Stimulated activated CD4-positive, alpha-beta T cell treated with anti-CD3 and anti-CD28 coated beads, Interleukin-12 subunit alpha, Interleukin-12 subunit beta, amount 100 ng/mL, for 48 hours (primary cell): Measurements from ENCODE around the gene ANO4.
"Not testable (repeated sequence)": the region's sequence is repeated elsewhere in the genome, so short reads cannot be mapped to it uniquely, and the experiment has no call there.

Source experiments
- DNase-seq, 3 donors: peaks; one replicate each; pipeline ENCODE4 v3.0.0-alpha.2; 2020; ENCODE audit warnings: low read depth in 2 of 3, low spot score in 1 of 3

Gene ANO4

DNA sequence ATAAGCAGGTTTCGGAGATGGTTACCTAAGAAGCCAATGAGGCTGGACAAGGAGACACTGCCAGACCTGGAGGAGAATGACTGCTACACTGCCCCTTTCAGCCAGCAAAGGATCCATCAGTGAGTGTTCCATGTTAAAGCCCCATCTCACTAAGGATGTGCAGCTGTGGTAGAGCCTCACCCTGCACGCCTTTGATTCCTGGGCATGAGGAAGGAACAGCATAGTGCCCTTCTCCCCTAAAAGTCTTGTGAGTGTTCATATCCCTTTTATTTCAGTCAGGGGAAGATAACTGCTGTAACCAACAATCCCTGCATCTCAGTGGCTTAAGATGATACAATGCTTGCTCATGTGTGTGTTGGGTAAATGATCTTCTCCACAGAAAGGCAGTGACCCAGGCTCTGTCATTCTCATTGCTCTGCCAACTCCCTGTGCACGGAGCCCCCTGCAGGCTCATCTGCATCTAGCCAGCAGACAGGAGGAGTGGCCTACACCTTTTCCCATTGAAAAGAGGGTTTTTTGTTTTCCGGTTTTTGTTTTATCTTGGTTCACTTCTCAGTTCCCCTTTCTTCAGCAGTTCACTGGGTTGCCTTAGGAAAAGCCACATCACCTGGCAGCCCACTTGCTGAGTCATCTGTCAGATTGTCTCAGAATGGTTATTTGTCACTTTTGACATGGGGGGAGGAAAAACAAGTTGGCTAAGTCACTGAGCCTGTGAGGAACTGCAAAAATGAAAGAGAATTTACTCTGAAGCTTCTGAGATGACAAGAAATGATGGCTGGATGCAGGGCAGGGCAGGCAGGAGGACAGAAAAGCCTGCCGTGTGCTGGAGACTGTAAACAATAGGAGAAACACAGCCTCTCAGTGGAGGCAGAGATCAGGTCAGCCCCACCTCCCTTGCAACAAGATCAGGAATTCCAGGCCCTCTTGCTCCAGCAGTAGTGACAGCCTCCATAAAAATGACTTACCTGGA lies 193.3 kb downstream of the ANO4 start:
- DNase-seq: no peak

DNA sequence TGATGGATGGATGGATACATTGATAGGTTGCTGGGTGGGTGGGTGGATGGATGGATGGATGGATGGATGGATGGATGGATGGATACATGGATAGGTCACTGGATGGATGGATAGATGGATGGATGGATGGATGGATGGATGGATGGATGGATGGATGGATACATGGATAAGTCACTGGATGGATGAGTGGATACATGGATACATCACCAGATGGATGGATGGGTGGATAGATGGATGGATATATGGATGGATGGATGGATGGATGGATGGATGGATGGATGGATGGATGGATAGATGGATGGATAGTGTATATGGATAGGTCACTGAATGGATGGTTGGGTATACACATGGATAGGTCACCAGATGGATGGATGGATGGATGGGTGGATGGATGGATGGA lies 194.9 kb downstream of the ANO4 start:
- DNase-seq: not testable (repeated sequence)

DNA sequence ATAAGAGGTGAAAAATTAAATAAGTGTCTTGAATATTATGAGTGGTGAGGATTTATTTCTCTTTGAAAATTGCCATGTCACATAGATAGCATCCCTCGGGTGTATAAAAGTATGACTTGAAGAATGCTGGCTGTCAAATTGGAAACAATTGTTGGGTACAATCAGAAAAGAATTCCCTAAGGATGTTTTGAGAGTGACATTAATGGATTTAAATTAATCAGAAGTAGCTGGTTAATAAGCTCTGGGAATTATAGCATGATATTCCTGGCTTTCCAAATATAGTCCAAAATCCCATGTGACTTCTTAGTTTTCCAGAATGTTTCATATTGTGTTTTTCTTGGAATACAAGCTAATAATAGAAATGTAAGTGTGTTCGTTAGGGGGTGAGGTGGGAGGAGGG lies 196.5 kb downstream of the ANO4 start:
- no peak for DNase-seq

GRCh38 chr12:100992194-100992593 lies 197.6 kb downstream of the ANO4 start:
- DNase-seq: no peak

DNA sequence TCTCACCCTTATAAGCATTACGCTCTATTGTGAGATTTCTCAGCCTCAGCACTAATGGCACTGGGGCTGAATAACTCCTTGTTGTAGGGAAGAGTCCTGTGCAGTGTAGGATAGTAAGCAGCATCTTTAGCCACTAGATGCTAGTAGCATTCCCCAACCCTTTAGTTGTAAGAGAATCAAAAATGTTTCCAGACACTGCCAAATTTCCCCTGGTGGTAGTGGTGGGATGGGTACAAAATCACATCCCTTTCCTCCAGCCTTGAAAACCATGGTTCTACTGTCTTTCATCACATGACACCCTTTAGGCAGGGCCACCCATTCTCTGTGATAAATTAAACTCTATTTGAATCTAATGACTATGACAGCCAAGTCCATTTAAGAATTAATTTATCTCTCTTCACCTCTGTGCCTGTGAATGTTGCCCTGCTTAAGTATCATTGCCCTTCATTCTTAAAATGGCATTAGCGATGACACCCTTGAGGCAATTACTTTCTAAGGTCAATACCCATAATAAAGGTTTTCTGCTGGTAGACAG lies 199.4 kb downstream of the ANO4 start:
- no peak for DNase-seq

DNA sequence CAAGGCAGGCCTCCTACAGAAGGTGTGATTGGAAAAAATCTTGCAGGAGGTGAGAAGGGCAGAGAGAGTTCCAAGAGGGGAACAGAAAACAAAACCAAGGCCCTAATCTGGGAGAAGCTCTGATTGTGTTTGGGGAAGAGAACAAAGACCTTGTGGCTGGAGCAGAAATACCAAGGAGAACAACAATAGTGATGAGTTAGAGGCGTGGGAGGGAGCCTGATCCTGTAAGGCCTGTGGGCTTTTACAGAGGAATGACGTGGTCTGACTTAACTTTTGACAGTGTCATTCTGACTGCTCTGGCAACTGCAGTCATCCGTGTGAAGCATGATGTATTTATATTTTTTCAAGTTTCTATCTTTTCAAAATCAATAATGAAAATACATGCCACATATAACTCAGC lies 200.6 kb downstream of the ANO4 start:
- DNase-seq: no peak

GRCh38 chr12:100995771-100996170 lies 201.2 kb downstream of the ANO4 start:
- DNase-seq: no peak

DNA sequence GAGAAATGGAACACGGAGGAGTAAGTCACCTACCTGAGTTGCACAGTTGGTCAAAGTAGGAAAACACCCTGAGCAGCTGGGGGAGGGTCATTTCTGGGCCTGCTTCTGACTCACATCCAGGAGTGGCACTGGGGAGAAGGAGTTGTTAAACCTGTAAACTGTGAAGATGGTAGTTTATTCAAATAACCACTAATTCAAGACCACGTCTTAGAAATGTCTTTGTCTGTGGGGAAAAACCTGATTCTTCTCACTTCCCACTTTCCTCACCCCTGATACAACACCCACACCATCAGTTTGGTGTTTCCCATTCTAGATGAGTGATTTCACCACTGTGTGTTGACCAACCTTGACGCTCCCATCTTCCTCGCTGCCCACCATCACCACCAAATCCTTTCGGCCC lies 207.1 kb downstream of the ANO4 start:
- no peak for DNase-seq

DNA sequence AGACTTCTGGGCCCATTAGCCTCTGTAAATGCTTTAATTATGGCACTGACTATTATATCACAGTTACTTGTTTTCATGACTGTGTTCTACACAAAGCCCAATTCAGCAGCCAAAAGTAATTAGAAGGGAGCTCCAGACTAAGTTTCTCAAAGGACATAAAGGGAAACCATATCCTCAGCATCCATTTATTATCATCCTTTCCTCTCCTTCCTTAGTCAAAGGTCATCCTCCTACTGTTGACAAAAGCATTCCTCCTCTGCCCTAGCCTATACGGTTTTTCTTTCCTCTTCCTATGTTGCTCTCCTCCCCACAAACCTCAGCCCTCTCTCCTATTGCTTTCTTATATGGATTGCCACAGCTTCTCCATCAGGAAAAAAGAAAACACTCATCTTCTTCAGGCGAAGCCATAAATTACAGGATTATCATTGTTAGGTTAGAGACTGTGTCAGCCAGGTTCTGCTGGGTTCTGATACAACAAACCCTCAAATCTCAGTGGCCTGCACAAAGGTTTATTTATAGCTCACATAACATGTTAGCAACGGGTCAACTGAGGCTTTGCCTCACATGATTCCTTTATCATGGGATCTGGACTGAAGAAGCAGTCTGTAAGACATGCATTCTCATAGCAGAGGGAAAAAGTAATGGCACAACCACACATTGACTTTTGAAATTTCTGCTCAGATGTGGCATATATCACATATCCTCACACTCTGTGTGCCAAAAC lies 208.3 kb downstream of the ANO4 start:
- DNase-seq: no peak

GRCh38 chr12:101004898-101005297 lies 210.3 kb downstream of the ANO4 start:
- DNase-seq: no peak

DNA sequence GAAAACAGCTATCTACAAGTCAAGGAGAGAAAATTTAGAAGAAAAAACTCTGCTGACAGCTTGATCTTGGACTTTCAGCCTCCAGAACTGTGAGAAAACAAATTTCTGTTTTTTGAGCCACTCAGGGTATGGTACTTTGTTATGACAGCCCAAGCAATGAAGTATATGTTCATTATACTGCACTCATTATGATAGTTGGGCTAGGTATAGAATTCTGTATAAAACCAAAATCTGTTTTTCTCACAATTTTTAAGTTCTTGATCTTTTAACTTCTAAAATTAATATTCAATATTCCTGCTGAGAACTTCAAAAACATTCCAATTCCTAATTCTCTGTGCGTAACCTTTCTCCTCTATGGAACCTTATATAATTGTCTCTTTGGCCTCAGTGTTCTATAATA lies 214.7 kb downstream of the ANO4 start:
- DNase-seq: no peak

GRCh38 chr12:101010896-101011295 lies 216.3 kb downstream of the ANO4 start:
- no peak for DNase-seq

GRCh38 chr12:101013993-101014392 lies 219.4 kb downstream of the ANO4 start:
- DNase-seq: no peak

DNA sequence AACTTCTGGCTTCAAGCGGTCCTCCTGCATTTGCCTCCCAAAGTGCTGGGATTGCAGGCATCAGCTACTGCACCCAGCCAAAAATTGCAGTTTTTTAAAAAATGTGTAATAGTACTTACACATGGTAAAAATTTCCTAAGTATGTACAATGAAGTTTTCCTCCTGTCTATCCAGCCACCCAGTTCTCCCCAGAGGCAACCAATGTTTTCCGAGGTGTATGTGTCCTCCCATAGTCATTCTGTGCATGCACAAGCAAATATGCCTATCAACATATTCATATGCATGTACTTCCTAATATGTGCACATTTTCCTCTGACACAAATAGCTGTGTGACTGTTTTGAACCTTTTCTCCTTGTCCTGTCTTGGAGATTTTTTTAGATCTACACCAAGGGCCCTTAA lies 220.5 kb downstream of the ANO4 start:
- no peak for DNase-seq

- DNase-seq: no peak
These were observed 224.0 kb downstream of the ANO4 start for GRCh38 chr12:101018540-101018939.

DNA sequence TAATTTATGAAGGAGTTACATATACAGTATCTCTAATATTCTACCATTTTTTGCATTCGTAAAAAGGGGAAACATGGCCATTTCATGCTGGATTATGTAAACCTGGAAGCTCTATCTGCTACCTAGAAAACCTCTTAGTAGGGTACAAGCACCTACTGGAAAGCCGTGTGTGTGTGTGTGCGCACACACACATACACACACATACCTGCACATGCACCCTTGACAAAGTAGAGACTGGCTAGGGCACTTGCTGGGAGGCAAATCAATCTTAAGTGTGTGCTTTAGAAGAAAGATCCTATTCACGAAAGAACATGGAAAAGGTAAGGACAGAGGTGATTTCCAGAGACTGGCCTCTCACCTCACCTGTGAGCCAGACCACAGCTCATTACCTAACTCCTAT lies 224.6 kb downstream of the ANO4 start:
- no peak for DNase-seq

- DNase-seq: no peak
These were observed 225.1 kb downstream of the ANO4 start for GRCh38 chr12:101019667-101020066.

GRCh38 chr12:101021442-101021841 lies 226.9 kb downstream of the ANO4 start:
- no peak for DNase-seq

DNA sequence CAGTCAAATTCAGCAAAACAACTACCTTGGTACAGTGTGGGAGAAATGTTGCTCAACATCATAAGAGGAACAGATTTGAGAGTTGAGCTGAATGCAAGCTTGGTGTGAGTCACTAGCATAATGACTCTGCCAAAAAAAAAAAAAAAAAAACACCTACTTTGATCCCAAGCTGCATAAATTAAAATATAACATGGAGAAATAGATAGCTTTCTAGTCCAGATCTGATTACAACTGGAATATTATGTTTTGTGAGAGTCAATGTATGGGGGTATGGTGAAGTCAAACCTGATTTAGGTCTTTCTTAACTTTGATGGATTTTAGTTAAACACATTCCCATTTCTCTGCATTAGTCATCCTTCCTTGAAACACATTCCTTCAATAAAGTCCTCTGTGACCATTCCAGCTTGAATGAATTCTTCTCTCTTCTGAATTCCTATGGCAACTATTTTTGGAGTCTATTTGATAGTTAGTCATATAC lies 227.4 kb downstream of the ANO4 start:
- DNase-seq: no peak

- DNase-seq: no peak
These were observed 232.6 kb downstream of the ANO4 start for GRCh38 chr12:101027200-101027599.

DNA sequence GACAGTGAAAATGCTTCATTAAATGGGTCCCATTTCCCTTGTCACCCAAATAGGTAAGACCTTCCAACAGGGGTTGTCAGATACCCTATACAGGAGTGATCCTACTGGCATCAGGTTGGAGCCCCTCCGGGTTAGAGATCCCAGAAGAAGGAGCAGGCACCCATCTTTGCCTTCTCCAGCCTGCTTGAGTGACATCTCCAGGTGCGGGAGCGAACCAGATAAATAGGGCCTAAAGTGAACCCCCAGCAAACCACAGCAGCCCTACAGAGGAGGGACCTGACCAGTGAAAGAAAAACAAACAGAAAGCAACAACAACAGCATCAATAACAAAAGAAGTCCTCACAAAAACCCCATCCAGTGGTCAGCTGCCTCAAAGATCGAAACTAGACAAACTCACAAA lies 233.2 kb downstream of the ANO4 start:
- DNase-seq: no peak

DNA sequence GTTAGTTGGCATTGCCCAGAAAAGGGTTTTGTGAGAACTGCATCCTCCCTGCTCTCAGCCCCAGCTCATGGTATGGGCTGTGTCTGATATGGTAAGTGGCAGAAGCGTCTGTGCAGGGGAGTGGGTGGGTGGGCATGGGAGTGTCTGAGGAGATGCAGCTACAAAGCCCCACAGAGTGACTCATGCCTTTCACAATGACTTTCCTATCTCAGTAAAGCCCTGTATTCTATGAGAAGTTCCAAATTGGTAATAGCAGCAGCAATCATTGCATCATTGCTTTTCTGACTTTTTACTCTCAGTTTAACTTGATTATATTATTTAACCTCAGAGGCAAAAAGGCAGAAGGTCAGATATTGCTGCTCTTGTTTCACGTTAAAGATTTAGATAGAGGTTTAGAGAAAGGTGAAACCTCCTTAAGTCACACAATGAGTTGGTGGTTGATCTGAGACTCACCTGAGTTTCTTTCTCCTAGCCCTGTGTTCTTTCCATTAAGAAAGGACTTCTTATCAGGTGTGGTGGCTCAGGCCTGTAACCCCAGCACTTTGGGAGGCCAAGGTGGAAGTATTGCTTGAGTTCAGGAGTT lies 243.8 kb downstream of the ANO4 start:
- DNase-seq: no peak
